A673 (cell line): ENCODE measurements around the gene SPIRE1.

Experiments used
- EZH2 ChIP-seq: fragments of 200-600 bp; sonication (generic); IDR thresholded peaks from 2 replicates; pipeline ENCODE4 v1.6.1; 2017; ENCODE audit warnings: borderline replicate concordance, low read depth, mild to moderate bottlenecking, mixed read lengths, antibody characterized with exemption, low read length; ENCODE audit not compliant: poor library complexity, severe bottlenecking
- TF ChIP-seq, protein P1 (sequence below): fragments of 300-800, 200-600 bp; sonication (generic); conservative IDR thresholded peaks from 2 replicates; pipeline ENCODE4 v1.5.1; 2017; ENCODE audit warnings: low read depth, mild to moderate bottlenecking, antibody characterized with exemption, low read length, moderate library complexity, mixed read lengths

DNA sequence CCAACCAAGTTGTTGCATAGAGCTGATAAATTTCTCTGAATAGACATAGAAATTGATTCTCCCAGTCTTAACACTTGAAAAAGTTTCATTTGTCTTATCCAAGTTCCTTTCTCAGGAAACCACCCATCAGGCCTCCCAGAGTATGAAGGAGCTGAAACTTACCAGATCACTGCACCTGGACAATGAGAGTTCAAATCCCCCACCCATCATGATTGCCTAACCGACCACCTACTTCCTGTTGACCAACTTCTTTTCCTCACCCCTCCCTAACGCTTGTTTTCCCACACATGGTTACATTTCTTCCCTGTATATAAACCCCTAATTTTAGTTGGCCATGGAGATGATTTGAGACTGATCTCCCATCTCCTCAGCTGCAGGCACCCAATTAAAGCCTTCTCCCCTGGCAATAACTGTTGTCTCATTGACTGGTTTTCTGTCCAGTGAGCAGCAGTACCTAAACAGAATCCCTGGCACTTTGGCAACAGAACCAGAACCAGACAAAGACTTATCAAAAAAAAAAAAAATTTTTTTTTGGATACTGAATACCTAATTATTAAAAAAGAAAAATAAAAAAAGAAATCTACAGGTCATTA, 103.0 kb downstream of the SPIRE1 start:
- TF ChIP-seq, protein P1, sequence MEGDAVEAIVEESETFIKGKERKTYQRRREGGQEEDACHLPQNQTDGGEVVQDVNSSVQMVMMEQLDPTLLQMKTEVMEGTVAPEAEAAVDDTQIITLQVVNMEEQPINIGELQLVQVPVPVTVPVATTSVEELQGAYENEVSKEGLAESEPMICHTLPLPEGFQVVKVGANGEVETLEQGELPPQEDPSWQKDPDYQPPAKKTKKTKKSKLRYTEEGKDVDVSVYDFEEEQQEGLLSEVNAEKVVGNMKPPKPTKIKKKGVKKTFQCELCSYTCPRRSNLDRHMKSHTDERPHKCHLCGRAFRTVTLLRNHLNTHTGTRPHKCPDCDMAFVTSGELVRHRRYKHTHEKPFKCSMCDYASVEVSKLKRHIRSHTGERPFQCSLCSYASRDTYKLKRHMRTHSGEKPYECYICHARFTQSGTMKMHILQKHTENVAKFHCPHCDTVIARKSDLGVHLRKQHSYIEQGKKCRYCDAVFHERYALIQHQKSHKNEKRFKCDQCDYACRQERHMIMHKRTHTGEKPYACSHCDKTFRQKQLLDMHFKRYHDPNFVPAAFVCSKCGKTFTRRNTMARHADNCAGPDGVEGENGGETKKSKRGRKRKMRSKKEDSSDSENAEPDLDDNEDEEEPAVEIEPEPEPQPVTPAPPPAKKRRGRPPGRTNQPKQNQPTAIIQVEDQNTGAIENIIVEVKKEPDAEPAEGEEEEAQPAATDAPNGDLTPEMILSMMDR = no peak
- TF ChIP-seq EZH2 = no peak
